Kidney tubule cell (primary cell): ENCODE measurements around the gene CARD14.
A peak's percentile ranks its signal among the peaks of the same experiment; 100 is the strongest.
"Not testable (repeated sequence)": the region's sequence is repeated elsewhere in the genome, so short reads cannot be mapped to it uniquely, and the experiment has no call there.

Source experiments
- DNase-seq: peaks from one replicate; pipeline ENCODE4 v3.0.0-alpha.2; 2018; ENCODE audit warnings: low spot score

The CARD14 gene

GRCh38 chr17:80183581-80184422, 14.0 kb downstream of the CARD14 start:
- DNase-seq = no peak

- DNase-seq = no peak
Measured at GRCh38 chr17:80184423-80184714, 14.5 kb downstream of the CARD14 start.

- no peak for DNase-seq
Measured at GRCh38 chr17:80185968-80186367, 16.1 kb downstream of the CARD14 start.

- no peak for DNase-seq
Measured at GRCh38 chr17:80187090-80187489, 17.3 kb downstream of the CARD14 start.

- DNase-seq = peak; percentile 13
Measured at GRCh38 chr17:80187515-80187941, 17.7 kb downstream of the CARD14 start.

GRCh38 chr17:80189611-80190010, 19.8 kb downstream of the CARD14 start:
- no peak for DNase-seq

GRCh38 chr17:80190716-80191115, 20.9 kb downstream of the CARD14 start:
- DNase-seq = no peak

- DNase-seq = no peak
Measured at GRCh38 chr17:80191192-80191591, 21.4 kb downstream of the CARD14 start.

- DNase-seq = no peak
Measured at GRCh38 chr17:80191865-80192661, 22.2 kb downstream of the CARD14 start.

- no peak for DNase-seq
Measured at GRCh38 chr17:80195141-80195540, 25.3 kb downstream of the CARD14 start.

- DNase-seq = no peak
Measured at GRCh38 chr17:80195671-80196529, 26.1 kb downstream of the CARD14 start.

- DNase-seq = no peak
Measured at GRCh38 chr17:80196652-80197051, 26.8 kb downstream of the CARD14 start.

GRCh38 chr17:80198144-80198661, 28.4 kb downstream of the CARD14 start:
- no peak for DNase-seq

- not testable (repeated sequence) for DNase-seq
Measured at GRCh38 chr17:80199295-80199694, 29.5 kb downstream of the CARD14 start.

GRCh38 chr17:80201446-80201845, 31.6 kb downstream of the CARD14 start:
- DNase-seq = no peak

- no peak for DNase-seq
Measured at GRCh38 chr17:80202197-80202596, 32.4 kb downstream of the CARD14 start.

- no peak for DNase-seq
Measured at GRCh38 chr17:80203471-80203963, 33.7 kb downstream of the CARD14 start.

GRCh38 chr17:80204626-80205468, 35.0 kb downstream of the CARD14 start:
- no peak for DNase-seq

- DNase-seq = no peak
Measured at GRCh38 chr17:80205811-80206210, 36.0 kb downstream of the CARD14 start.

GRCh38 chr17:80208050-80208449, 38.2 kb downstream of the CARD14 start:
- DNase-seq = no peak

GRCh38 chr17:80209765-80210164, 39.9 kb downstream of the CARD14 start:
- no peak for DNase-seq
